ENCODE data around the gene DNAH14. TPM values are rescaled to one million over a fixed set of nuclear protein-coding genes. Genes with fewer than 3 reads are reported as not detected.

Gene DNAH14
- total RNA-seq, 1 donor from 2014 or later = 14.4 TPM

DNA sequence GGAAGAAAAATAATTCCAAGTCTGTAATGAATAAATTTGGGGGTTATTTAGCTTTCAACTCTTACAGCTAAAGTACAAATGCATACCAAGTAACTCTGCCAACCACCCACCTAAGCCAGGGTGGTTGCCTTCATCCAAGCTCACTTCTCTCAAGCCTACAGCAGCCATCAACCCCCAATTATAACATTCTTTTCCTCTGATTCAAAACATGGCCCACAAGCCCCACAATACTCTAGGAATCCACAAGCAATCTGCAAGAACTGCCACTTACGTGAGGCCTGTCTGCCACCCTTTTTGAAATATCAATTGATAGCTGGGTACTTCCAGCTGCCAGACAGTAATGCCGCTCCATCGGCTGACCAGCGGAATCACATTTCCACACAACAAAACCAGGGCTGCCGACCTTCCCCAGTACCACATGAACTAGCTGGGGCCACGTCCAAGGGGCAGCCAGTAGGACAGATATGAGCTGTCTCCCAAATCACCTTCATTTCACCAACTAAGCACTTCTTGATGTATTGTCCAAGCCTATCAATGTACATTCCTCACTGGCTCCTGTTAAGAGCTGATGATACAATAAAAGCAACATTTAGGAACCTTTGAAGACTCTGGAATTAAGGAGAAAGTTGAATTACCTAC, 495.2 kb downstream of the DNAH14 start:
- TF ChIP-seq, protein P1, sequence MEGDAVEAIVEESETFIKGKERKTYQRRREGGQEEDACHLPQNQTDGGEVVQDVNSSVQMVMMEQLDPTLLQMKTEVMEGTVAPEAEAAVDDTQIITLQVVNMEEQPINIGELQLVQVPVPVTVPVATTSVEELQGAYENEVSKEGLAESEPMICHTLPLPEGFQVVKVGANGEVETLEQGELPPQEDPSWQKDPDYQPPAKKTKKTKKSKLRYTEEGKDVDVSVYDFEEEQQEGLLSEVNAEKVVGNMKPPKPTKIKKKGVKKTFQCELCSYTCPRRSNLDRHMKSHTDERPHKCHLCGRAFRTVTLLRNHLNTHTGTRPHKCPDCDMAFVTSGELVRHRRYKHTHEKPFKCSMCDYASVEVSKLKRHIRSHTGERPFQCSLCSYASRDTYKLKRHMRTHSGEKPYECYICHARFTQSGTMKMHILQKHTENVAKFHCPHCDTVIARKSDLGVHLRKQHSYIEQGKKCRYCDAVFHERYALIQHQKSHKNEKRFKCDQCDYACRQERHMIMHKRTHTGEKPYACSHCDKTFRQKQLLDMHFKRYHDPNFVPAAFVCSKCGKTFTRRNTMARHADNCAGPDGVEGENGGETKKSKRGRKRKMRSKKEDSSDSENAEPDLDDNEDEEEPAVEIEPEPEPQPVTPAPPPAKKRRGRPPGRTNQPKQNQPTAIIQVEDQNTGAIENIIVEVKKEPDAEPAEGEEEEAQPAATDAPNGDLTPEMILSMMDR (IDR thresholded peaks at IDR 0.05) = no peak
- Histone ChIP-seq H3K36me3 (peaks cover 25% of the 10 kb centered on the region), H3K4me3 (no peak overlapping the region), H3K4me1 (peaks cover 52% of the 10 kb centered on the region), H3K27ac (no peak overlapping the region), H3K9me3 (no peaks in the 10 kb centered on the region), H3K27me3 (ENCODE audit: low read depth) (no peaks in the 10 kb centered on the region)
- ATAC-seq (no peak), DNase-seq (no peak)
- intact Hi-C loops (cut with DNase I) = no loop called here

GRCh38 chr1:225425201-225425786, 495.8 kb downstream of the DNAH14 start:
- H3K4me1 ChIP-seq = peaks cover 52% of the 10 kb centered on the region
- no peak overlapping the region for H3K27ac ChIP-seq
- intact Hi-C loops (cut with DNase I) = no loop called here
- no peak for ATAC-seq
- no peaks in the 10 kb centered on the region for H3K27me3 ChIP-seq (ENCODE audit: low read depth)
- H3K9me3 ChIP-seq = no peaks in the 10 kb centered on the region
- no peak for DNase-seq
- TF ChIP-seq, protein P1 (IDR thresholded peaks at IDR 0.05) = no peak
- peaks cover 19% of the 10 kb centered on the region for H3K36me3 ChIP-seq
- no peak overlapping the region for H3K4me3 ChIP-seq

GRCh38 chr1:225426395-225427234, 497.1 kb downstream of the DNAH14 start:
- DNase-seq = peak; percentile 67
- intact Hi-C loops (cut with DNase I) = no loop called here
- peaks cover 6% of the 10 kb centered on the region for H3K36me3 ChIP-seq
- ATAC-seq = peak; percentile 34 to 49
- no peaks in the 10 kb centered on the region for H3K9me3 ChIP-seq
- H3K4me3 ChIP-seq = peak overlapping the region; percentile 93
- peaks cover 52% of the 10 kb centered on the region for H3K4me1 ChIP-seq
- no peaks in the 10 kb centered on the region for H3K27me3 ChIP-seq (ENCODE audit: low read depth)
- TF ChIP-seq, protein P1 (IDR thresholded peaks at IDR 0.05) = no peak
- H3K27ac ChIP-seq = peak overlapping the region; percentile 92

- TF ChIP-seq, protein P1 (IDR thresholded peaks at IDR 0.05) = no peak
- intact Hi-C loops (cut with DNase I) = no loop called here
- DNase-seq (peak; percentile 60), ATAC-seq (peak; percentile 27 to 66)
- Histone ChIP-seq H3K4me1 (peaks cover 46% of the 10 kb centered on the region), H3K27me3 (ENCODE audit: low read depth) (no peaks in the 10 kb centered on the region), H3K9me3 (no peaks in the 10 kb centered on the region), H3K36me3 (no peaks in the 10 kb centered on the region), H3K4me3 (peak within 1 kb of the TSS; percentile 93), H3K27ac (peak within 1 kb of the TSS; percentile 92)
These were observed 498.0 kb downstream of the DNAH14 start, which contains the start of gene LBR for GRCh38 chr1:225427235-225428067. LBR (minus strand) TSS chr1:225428038; CDS start chr1:225424075, 3,963 bp downstream.
